HG02678 (cell line): ENCODE measurements around the gene HASPIN.
A peak's percentile ranks its signal among the peaks of the same experiment; 100 is the strongest.
"Not testable (repeated sequence)": the region's sequence is repeated elsewhere in the genome, so short reads cannot be mapped to it uniquely, and the experiment has no call there.

Experiments
- ATAC-seq: cut with Tn5 transposase; IDR thresholded peaks from one replicate; pipeline ENCODE4 v1.9.1; 2021; ENCODE audit warnings: mild to moderate bottlenecking, moderate library complexity; ENCODE audit not compliant: unreplicated experiment

Gene HASPIN

DNA sequence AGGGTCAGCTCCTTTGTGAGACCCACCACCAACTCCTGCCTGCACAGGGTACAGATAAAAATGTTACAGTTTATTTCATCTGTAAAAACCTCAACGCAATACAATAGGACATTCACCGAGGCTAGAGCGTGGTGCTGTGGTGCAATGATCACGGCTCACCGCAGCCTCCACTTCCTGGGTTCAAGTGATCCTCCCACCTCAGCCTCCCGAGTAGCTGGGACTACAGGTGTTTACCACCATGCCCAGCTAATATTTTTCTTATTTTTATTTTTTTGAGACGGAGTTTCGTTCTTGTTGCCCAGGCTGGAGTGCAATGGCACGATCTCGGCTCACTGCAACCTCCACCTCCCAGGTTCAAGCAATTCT, 11.2 kb downstream of the HASPIN start:
- ATAC-seq, result not testable (repeated sequence)

DNA sequence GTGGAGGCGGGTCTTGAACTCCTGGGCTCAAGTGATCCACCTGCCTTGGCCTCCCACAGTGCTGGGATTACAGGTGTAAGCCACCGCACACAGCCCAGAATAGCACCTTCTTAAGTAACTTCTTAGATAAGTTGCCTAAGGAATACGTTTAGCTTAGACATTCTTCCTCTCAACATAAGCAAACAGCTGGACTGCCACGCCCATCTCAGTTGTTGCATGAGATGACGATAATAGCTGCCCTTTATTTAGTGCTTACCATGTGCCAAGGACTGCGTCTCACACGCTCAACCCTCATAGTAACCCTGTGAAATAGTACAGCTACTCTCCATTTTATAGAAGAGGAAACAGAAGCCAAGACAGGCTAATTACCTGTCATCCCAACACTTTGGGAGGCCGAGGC, 11.8 kb downstream of the HASPIN start:
- no peak for ATAC-seq

DNA sequence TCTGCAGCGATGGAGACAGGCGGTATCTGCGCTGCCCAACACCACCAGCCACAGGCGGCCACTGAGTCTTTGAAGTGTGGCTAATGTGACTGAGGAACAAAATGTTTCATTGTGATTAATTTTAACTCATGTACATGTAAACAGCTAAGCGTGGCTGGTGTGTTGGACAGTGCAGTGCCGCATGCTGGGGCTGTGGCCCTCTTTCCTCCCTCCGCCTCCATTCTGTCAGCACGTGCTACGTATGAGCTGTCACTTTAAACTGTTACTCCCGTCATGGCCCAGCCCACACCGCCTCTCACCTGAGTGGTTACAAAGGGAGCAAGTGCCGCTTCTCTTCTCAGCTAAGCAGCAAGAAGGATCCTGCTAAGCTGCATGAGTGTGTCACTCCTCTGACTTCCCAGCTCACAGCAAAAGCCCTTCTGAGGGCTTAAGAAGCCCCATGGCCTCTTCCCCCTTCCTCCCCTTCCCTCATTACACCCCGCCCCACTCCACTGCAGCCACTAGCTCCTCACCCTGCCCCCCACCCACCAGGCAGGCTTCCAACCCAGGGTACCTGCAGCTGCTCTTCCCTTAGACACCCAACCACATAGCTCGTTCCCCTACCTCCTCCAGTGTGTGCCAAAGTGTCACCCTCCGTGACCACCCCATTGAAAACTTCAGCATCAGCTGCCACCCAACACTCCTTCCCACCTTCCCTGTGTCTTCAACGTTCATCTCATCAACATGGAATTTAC, 15.0 kb downstream of the HASPIN start:
- no peak for ATAC-seq

DNA sequence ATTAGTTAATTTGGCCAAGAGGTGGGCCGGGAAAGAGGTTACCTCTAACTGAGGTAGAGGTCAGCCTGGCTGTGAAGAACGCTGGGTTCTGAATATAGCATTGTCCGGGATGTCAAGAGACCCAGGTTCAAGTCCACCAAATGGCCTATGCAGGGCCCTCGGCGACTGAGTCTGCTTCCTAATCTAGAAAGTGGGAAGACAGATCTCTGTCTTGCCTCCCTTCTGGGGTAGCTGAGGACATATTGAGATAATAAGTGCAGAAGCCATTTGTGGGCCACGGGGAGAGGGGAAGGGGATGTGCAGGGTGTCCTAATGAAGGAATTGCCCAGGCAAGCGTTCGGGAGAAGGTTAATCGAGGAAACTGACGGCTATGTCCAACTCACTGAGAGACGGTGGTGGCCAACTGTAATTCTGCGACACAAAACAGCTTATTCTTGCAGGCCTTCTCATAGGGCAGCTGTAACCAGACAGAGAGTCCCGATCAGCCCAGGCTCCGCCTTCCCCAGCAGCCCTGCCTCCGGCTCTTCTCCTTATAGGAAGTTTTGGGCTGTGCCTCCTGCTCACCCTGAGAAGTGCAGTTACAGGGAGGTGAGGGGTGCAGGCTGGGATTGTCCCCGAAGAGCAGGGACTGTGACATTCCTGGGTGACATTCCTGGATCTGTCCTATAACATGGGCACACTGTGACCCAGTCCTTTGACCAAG, 15.9 kb downstream of the HASPIN start:
- no peak for ATAC-seq

DNA sequence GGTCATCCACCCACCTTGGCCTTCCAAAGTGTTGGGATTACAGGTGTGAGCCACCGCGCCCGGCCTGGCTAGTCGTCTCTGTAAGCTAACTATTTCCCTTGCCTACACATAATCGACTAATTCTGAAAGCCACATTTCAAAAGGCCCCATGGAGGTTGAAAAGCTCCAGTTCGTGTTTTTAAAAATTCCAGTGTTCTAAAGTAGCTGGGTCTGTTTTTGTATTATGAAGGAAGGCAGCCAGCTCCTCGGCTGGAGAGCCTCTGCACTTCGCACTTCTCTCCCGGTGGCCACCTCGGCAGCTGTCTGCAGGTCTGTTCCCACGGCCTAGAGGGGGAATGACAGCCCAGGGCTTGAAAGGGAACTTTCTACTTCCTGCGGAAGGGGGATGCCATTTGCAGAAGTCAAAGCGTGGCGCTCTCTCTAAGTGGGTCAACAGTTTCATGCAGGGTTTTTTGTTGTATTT, 16.9 kb downstream of the HASPIN start:
- ATAC-seq, result no peak

DNA sequence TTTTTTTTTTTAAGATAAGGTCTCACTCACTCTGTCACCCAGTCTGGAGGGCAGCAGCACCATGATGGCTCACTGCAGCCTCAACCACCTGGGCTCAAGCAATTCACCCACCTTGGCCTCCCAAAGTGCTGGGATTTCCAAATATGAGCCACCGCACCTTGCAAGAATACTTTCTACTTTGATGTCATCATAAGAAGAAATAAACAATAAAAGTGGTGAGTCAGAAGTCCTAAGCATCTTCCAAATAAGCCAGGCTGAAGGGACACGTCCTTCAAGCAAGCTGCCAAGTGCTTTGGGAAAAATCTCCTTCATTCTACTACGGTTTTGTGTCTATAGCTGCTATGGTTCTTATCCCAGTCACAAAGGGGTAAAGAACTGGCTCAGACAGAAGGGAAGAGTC, 20.3 kb downstream of the HASPIN start:
- no peak for ATAC-seq

DNA sequence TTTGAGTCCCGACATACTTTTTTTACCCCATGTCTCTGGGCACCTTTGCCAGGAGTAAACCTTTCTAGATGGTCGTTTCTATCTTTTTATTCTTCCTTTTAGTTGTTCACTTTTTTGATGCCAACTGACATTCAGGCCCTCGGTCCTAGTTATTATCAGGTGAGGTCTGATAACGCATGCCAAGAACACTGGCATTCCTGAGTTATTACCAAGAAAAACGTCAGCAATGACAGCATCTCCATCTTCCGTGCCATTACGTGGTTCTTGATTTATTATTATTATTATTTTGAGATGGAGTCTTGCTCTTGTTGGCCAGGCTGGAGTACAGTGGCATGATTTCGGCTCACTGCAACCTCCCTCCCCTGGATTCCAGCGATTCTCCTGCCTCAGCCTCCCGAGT, 21.4 kb downstream of the HASPIN start:
- no peak for ATAC-seq

DNA sequence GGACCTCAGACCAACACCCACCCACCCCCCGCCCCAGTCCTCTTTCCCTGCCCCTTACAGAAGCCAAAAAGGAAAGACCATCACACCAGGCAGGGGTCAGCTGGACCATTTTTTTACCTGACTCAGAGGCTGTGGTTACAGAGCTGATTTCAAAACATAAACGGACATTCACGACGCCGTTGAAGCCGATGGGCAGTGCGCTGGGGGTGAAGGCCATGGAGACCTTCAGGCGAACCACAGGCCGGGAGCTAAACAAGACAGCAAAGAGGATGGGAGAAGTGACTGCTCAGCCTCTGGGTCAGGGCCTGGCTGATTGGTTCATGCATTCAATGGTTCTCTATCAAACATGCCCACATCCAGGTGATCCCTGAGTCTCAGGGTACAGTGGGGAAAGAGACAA, 24.1 kb downstream of the HASPIN start:
- ATAC-seq, result no peak

DNA sequence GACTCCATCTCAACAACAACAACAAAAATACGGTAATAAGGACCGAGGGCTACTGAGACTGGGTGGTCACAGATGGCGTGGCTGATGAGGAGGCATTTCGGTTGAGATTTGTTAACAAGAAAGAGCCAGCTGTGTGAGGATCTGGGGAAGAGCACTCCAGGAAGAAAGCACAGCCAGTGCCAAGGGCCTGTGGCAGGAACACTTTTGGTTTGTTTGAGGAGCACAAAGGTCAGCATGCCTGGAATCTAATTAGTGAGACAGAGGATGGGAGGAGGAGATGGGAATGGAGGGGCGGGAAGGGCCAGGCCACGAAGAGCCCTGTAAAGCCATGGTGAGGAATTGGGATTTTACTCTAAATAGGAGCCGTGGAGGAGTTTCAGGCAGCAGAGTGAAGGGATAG, 24.9 kb downstream of the HASPIN start:
- no peak for ATAC-seq

DNA sequence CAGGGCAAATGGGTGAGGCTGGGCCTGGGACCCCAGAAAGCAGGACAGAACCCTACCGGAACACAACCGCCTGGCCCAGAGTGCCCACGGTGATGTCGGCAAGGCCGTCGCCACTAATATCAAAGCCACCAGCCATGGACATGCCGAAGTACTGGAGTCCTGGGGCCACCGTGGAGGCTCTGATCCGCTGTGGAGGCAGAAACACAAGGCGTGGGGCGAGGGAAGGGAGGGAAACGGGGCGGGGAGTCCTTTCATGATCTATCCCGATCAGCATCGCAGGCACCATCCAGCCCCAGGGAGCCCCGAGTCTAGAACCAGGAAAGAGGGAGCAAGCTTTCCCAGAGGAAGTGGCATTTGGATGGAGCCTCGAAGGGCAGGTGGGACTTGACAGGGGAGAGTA, 26.6 kb downstream of the HASPIN start:
- ATAC-seq, result no peak

DNA sequence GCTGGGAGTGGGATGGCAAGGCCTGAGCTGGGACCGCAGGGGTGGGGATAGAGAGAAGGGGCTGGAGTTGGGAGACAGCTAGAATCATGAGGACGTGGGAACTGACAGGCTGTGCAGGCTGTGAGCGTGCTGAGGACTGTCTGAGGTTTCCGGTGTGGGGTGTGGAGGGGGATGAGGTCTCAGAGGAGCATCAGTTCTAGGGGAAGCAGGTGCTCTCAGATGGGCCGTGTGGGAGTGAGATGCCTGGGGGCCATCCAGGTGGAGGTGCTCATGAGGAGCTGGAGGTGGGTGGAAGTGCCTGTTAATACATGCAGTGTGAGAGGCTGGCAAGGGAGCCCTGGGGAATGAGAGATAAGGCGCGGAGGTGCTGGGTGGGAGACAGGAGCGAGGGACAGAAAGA, 27.2 kb downstream of the HASPIN start:
- peak; percentile 57 for ATAC-seq

DNA sequence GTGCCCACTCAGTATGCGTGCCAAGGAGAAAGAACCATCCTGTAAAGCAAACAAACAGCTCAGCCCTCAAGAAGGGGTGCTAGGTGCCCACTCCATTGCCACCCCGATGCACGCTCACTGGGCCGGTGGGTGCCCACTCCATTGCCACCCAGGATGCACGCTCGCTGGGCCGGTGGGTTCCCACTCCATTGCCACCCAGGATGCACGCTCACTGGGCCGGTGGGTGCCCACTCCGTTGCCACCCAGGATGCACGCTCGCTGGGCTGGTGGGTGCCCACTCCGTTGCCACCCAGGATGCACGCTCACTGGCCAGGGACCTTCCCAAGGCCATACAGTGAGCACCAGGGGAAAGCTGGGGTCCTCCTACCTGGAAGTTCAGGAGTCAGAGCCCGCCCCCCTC, 28.1 kb downstream of the HASPIN start:
- ATAC-seq, result no peak

DNA sequence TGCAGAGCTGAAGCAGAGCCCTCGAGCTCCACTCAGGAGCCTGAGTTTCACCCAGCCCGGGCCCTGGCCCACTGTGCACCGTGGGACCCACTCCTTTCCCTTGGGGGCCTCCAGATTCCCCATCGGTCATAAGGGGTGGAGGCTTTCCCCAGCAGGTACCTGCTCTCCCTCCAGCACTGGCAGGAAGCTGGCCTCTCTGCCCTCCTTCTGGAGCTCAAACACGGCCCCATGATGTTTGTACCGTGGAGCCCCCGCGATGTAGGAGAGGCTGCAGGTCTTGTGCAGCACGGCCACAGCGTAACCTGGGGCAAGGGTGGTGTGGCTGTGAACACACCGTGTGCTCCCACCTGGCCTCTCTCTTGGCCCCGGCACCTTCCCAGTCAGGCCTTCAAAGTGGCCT, 29.9 kb downstream of the HASPIN start:
- ATAC-seq, result no peak

DNA sequence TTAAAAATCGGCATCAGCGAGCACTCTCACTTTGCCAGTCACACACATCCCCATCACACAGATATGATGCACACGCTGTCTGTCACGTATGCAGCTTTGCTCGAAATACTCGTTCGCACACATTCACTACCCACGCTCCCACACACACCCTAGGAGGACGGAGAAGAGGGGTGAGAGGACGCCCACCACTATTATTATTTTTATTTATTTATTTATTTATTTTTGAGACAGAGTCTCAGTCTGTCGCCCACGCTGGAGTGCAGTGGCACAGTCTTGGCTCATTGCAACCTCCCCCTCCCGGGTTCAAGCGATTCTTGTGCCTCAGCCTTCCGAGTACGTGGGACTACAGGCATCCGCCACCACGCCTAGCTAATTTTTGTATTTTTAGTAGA, 30.4 kb downstream of the HASPIN start:
- ATAC-seq, result no peak

DNA sequence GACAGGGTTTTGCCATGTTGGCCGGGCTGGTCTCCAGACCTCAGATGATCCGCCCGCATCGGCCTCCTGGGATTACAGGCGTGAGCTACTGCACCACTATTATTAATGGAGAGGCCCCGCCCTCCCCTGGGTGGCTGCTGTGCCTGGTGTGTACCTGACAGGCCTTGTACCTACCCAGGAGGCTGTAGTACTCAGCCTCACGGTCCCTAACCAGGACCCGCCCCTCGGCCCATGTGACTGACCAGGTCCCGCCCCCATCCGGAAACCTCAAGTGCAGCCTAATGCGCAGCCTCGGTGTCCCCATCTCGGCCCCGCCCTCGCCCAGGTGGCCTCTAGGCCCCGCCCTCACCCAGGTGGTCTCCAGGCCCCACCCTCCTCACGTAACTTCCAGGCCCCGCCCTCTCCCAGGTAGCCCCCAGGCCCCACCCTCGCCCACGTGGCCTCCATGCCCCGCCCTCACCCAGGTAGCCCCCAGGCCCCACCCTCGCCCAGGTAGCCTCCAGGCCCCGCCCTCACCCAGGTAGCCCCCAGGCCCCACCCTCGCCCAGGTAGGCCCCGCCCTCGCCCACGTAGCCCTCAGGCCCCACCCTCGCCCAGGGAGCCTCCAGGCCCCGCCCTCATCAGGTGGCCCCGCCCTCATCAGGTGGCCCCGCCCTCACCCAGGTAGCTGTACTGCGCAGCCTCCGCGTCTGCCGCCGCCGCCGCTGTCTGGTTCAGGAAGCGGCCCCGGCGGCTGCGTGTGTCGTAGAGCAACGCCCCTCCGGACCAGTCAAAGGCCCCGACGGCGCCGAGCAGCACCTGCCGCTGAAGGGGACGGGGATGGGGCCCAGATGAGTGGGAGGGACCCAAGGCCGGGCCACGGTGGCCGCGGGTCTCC, 31.0 kb downstream of the HASPIN start:
- ATAC-seq, result no peak

DNA sequence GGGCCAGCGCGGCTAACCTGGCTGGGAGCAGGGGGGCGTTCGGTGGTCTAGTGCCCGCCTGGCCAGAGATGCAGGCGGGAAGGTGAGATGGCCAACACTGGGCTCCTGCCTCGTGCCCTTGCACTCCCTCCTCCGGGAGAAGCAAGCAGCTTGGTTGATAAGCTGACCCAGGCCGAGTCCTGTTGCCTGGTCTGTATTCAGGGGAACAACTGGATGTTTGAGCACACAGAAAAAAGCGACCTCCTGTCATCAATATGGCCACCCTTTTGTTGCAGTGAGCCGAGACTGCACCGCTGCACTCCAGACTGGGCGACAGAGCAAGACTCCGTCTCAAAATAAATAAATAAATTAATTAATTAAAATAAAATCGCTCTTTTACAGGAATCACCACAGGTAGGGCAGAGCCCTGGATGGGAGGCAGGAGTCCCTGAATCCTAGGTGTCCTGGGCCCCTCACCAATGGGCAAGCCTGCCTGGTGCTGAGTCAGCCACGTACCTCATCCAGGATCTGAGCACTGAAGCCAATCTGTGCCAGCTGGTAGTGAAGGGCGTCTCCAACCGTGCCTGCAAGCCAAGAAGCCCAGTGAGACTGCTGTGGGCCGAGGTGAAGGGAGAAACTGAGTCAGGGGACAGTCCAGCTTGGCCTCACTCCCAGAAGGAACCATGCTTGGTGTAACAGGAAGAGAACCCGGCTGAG, 31.8 kb downstream of the HASPIN start:
- no peak for ATAC-seq

DNA sequence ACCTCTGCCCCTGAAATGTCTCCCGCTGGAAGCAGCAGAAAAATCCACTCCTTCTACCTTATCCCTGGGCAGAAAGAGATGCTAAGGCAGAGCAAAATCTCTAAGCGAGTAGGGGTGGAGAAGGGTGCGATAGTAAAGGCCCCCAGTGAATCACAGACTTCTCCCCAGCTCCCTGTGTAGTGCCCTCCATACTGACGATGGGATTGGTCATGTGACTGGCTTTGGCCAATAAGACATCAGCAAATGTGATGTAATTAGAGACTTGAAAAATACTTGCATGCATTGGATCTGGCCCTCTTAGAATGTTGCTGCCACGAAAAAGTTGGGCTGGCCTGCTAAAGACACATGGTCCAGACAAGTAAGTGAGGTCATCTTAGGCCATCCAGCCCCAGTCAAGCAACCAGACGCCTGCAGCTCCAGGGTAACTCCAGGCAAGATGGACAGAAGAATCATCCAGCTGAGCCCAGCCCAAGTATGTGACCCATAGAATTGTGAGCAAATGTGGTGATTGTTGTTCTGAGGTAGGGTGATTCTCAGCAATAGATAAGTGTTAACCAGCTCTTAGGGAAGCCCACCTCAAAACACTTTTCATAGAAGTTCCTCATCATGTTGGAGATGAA, 36.0 kb downstream of the HASPIN start:
- ATAC-seq, result no peak

DNA sequence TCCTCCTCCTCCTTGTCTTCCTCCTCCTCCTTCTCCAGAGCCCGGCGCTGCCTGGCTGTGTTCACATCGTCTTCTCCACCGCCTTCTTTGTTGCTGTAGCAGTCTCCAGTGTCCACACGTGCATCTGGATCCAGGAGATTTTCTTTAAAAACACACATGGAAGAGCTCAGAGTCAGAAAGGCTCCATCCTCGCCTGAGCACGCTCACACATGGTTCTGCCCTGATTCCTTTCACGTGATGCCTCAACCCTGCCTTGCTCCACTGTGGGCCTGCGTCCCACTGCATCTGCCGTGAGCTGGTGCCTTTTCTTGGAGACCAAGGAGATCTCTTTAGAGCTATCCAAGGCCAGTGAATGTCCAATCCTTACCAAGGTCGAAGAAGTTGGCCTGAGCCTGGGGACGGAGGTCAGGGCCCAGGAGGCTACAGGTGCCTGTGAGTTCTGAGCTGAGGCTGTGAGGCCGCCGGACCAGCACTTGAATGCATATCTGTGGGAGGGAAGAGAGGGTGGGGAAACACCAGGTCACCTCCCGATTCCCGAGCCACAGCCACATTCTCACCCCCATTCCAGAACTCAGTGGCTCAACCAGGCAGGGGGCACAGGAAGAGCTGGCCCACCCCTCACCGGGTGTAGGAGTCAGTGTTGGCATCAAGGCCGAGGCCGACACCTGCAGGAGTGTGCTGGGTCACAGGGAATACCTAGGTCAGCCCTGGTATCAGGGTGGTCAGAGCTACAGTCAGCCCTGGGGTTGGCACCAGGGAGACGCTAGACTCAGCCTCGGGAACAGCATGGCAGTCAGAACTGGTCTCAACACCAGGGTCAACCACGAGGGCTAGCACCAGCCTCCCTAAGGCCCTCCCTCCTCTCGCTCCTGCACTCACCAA, 37.6 kb downstream of the HASPIN start:
- ATAC-seq, result no peak

DNA sequence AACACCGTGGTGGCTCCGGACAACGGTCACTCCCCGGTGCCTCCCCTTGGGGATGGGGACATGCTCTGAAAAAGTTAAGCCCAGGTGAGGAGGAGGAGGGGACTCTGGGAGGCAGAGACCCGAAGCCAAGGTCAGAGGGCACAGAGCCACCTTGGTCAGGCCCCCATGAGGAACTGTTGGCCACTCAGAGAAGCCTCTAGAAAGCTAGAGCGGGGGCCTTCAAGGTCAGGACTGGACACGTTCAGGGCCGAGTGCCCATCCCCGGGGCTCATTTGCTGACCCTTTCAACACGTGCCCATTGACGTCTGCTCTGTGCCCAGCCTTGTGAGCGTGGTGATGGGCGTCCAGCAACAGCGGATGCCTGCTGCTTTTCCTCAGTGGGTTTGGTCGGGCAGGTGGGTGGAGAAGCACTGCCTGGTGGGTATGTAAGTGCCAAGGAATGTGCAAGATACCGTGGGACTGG, 38.2 kb downstream of the HASPIN start:
- ATAC-seq, result no peak
